T47D (cell line): Measurements from ENCODE around the gene BRIP1.

ENCODE experiments used
- DNase-seq, 2 experiments: peaks; one replicate each; pipeline versions ENCODE4 v3.0.0 to v3.0.0-alpha.2; 2011 to 2012; ENCODE audit warnings: low read depth in 1 of 2, low spot score in 1 of 2
- JUND ChIP-seq: IDR thresholded peaks from 2 replicates; pipeline ENCODE4 v1.6.1; 2012; ENCODE audit warnings: low read depth
- in situ Hi-C: cut with HindIII; loops from 2 replicates; pipeline ENCODE4 v1.10.0; 2016; ENCODE audit warnings: low sequenced_read_pairs, low pct_unique_long_range_greater_than_20kb

The BRIP1 gene

DNA sequence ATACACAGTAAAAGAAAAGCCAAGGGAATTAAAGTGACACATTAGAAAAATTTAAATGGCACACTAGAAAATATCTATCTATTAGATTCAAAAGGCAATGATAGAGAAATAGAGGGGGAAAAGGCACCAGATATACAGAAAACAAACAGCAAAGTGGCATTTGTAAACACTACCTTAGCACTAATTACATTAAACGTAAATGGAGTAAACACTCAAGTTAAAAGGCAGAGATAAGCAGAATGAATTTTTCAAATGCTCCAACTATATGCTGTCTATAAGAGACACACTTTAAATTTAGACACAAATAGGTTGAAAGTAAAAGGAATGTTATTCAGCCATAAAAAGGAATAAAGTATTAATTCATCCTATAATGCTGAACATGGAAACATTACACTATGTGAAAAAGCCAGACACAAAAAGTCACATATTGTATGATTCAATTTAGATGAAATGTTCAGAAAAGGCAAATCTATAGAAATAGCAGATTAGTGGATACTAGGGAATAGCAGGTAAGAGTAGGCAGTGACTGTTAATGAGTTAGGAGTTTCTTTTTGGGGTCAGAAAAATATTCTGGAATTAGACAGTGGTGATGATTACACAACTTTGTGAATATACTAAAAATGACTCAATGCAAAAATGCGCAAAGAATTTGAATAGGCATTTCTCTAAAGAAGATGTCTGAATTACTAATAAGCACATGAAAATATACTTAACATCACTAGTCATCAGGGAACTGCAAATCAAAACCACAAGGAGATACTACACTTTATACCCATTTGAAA lies 92.4 kb downstream of the BRIP1 start:
- in situ Hi-C loops = no loop called here
- DNase-seq = no peak
- no peak for TF ChIP-seq JUND

DNA sequence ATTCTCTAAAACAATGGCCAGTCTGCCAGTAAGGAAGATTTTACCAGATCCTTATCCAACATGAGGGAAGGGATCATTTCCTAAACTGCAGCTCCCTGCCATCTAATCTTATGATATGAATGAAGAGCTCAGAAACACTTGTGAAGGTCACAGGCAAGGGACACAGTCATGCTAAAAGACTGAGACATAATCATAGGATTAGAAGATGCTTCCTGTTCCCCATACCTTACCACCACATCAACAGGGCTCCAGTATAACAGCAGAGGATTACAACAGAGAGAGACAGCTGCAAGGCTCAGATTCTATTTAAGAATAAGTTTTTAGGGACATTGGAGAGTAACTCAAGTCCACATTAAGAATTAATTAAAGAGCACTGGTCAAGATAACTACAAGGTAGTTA lies 93.3 kb downstream of the BRIP1 start:
- no peak for TF ChIP-seq JUND
- in situ Hi-C loops = no loop called here
- no peak for DNase-seq

DNA sequence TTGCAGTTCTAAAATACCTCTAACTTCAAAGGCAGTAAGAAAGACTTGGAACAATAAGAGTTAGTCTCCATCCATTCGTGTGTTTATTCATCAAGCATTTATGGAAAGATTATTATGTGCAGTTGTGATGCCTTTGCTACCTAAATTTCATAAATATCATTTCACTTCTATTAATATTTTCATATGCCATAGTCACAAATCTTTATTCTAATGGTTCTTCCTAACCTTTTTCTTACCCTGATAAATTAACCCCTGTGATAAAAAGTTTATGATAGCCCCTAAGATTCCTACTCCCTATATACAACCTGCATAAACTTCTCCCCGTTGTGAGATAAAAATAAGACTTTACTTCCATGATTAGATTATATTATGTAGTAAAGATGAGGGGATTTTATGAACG lies 94.9 kb downstream of the BRIP1 start:
- TF ChIP-seq JUND = no peak
- in situ Hi-C loops = no loop called here

DNA sequence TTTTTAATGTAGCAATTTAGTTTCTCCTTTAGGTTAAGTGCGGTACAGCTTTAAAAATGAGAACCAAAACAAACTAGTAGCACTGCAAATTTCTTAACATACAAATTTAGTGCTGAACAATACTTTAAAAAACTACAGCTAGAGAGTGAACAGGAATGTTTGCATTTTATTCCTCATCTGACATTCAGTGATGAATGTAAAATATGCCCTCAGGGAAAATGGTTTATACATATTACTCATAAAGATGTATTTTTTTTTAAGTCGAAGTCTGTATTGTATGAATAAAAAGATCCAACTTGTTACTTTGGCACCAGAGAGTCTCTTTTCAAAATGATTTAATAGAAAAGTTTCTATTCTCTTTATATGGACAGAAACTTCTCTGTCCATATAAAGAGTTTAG lies 96.8 kb downstream of the BRIP1 start:
- TF ChIP-seq JUND = no peak
- DNase-seq = no peak
- in situ Hi-C loops = no loop called here

More for the DNA sequence above, 94.9 kb downstream of the BRIP1 start:
- no peak for DNase-seq

DNA sequence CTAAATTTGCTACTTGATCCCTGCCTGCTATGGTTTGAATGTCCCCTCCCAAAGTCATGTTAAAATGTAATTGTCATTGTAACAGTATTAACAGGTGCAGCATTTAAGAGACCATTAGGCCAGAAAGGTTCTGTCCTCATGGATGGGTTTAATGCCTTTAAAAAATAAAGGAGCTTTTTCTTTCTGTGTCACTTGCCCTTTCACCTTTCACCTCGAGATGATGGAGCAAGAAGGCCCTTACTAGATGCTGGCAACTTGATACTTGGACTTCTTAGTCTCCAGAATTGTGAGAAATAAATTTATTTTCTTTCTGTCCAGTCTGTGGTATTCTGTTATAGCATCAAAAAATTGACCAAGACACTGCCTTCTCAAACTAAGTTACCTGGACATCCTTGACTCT lies 98.5 kb downstream of the BRIP1 start:
- DNase-seq = no peak
- in situ Hi-C loops = no loop called here
- TF ChIP-seq JUND = no peak

DNA sequence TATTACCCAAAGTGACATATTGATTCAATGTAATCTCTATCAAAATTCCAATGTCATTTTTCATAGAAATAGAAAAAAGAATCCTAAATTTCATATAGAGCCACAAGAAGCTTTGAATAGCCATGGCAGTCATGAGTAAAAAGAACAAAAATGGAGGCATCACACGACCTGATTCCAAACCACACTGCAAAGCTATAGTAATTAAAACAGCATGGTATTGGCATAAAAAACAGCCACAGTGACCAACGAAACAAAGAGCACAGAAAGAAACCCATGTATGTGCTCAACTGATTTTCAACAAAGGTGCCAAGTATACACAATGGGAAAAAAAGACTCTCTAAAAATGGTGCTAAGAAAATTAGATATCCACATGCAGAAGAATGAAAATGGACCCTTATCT lies 101.5 kb downstream of the BRIP1 start:
- no peak for TF ChIP-seq JUND
- no peak for DNase-seq
- in situ Hi-C loops = no loop called here

DNA sequence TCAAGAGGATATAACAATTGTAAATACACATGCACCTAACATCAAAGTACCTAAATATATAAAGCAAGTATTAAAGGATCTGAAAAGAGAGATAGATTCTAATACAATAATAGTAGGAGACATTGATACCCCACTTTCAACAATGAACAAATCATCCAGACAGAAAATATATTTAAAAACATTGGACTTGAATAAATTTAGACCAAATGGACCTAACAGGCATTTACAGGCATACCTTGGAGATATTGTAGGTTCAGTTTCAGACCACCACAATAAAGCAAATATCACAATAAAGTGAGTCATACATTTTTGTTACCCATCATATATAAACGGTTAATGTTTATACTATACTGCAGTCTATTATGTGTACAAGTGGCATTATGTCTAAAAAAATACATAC lies 104.0 kb downstream of the BRIP1 start:
- no peak for TF ChIP-seq JUND
- no peak for DNase-seq
- in situ Hi-C loops = no loop called here

DNA sequence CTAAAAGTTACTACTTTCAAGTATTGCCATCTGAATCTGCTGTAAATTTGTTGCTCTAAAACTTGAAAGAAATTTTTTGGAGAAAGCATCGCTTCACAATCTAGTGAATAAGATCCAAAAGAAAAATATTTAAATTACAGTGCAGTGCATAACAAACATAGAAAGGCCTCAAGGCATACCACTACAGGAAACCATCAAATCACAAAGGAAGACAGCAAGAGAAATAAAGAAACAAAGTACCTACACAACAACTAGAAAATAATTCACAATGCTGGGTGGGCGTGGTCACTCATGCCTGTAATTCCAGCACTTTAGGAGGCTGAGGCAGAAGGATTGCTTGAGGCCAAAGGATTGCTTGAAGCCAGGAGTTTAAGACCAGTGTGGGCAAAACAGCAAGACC lies 104.9 kb downstream of the BRIP1 start:
- in situ Hi-C loops = no loop called here
- TF ChIP-seq JUND = no peak
- DNase-seq = no peak

DNA sequence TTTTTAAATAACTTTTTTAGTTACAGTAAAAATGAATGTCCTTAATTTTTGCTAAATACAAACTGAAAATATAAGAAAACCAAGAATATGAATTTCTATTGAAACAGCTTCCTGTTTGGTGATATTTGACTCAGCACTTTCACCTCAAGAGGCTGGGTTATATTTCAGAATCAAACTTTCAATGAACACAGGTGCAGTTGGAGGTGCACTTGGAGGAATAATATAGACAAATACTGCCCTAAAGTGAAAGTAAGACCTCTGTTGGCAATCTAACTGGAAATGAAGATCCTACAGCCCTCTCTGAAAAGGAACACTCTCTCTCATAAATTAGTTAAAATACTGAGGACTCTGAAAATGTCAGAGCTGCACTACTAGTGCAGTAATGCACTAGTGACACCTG lies 106.2 kb downstream of the BRIP1 start:
- DNase-seq = no peak
- in situ Hi-C loops = no loop called here
- no peak for TF ChIP-seq JUND

DNA sequence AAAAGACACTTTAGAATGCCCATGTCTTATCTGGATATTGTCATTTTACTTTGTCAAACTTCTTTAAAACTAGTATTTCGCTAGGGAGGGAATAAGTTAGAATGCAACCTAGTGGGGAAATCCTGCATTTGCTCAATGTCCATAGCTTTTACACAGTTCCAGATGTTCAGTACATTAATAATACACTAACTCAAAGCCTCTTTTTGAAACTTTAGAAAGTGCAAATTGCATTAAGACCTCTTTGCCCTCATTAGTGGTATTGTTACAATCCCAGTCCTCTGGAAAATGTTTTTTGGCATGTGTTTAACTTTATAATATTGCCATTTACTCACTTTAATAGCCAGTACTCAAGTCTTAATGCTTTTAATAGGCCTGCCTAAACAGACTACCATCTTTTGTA lies 106.8 kb downstream of the BRIP1 start:
- no peak for DNase-seq
- TF ChIP-seq JUND = no peak
- in situ Hi-C loops = no loop called here

DNA sequence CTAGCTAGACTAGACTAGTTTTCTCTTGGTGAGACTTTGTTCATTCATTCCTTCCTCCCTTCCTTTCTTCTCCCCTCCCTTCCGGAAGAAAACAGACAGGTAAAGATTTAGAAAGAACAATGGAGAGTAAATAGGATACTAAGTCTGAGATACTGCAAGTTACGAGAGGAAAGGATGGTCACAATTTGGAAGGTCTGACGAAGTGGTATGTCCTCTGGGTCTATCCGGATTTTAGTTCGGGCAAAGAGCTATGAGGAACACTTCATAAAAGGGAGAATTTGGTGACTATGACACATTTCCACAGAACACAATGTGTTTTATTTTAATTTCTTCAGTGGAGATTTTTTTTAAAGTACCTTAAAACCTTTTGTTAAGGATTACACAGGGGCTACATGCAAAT lies 107.7 kb downstream of the BRIP1 start:
- DNase-seq = no peak
- TF ChIP-seq JUND = no peak
- in situ Hi-C loops = no loop called here

DNA sequence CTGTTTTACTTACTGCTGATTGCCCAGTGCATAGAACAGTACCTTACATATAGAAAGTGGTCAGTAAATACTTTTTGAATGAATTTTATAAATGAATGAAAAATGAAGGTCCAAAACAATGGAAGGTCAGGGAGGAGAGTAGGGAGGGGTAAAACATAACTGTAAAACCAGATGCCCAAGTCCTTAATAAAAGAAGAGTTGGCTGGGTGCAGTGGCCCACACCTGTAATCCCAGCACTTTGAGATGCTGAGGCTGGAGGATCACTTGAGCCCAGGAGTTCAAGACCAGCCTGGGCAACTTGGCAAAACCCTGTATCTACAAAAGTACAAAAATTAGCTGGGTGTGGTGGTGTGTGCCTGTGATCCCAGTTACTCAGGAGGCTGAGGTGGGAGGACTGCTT lies 108.2 kb downstream of the BRIP1 start:
- in situ Hi-C loops = no loop called here
- TF ChIP-seq JUND = no peak
- DNase-seq = no peak

DNA sequence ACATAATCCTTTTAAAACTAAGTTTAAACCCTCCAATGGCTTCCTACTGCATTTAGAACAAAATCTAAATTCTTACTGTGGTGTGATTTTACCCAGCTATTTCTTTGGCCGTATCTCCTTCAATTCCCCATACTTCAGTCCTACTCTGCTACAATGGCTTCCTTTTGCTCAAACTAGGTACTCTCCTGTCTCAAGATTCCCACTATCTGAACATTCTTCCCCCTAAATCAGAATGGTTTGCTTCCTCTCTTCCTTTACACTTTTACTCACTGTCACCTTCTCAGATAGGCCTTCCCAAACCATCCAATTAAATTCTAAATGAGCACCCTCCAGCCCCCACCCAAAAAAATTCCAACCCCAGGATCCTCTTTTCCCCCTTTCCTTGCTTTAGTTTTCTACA lies 109.2 kb downstream of the BRIP1 start:
- TF ChIP-seq JUND = no peak
- in situ Hi-C loops = no loop called here
- DNase-seq = no peak

DNA sequence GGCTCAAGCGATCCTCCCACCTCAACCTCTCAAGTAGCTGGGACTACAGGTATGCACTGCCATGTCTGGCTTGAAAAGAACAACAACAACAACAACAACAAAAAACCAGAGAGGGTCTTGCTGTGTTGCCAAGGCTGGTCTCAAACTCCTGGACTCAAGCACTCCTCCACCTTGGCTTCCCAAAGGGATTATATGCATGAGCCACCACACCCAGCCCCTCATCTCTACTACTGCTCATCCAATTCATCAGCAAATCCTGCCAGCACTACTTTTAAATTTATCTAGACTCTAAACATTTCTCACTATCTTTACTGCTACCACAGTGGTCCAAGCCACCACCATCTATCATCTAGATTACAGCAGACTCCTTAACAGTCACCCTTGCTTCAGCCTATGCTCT lies 109.6 kb downstream of the BRIP1 start:
- no peak for TF ChIP-seq JUND
- in situ Hi-C loops = no loop called here
- DNase-seq = no peak
